Left renal pelvis (tissue), 4 donors: ENCODE data around the gene TRPT1. TPM values are rescaled to one million over a fixed set of nuclear protein-coding genes. Genes with fewer than 3 reads are reported as not detected.

Source experiments
- DNase-seq, 4 donors: peaks; one replicate each; pipeline ENCODE4 v3.0.0-alpha.2; 2013; ENCODE audit warnings: low read depth in 4 of 4, low spot score in 3 of 4
- polyA plus RNA-seq, 4 donors: library from polyadenylated mRNA; unstranded; fragments of 120-200 nt; gene quantifications; one replicate each; pipeline ENCODE4 v1.2.1, GENCODE V29; 2013; ENCODE audit not compliant: insufficient read length in 4 of 4

The TRPT1 gene
- polyA plus RNA-seq, 4 donors, result 25.7 to 56.1 (median 40.1) TPM

DNA sequence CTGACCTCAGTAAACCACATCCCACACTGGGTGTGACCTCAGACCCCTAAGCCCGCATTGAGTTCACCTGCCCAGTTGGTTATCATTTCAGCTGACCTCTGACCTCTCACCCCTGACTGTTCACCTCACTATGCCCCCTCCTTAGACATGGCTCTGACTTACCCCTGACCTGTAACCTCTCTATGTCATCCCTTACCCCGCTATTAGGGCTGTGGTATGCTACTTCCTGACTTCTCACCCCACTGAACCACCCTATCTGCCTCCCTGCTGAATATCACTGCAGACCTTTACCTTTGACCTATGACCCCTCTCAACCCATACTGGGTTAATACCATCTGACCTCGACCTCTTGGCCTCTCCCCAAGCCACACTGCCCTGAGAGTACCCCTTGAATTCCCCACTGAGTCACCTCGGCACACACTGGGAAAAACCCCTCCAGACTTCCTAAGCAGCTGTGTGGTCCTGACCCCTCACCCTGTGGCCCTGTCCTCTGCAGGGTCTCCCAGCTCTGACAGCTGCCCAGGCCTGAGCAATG, 33.6 kb upstream of the TRPT1 start:
- no peak for DNase-seq

GRCh38 chr11:64258946-64259532, 33.1 kb upstream of the TRPT1 start:
- DNase-seq, result no peak

GRCh38 chr11:64258356-64258755, 32.4 kb upstream of the TRPT1 start:
- DNase-seq, result no peak

DNA sequence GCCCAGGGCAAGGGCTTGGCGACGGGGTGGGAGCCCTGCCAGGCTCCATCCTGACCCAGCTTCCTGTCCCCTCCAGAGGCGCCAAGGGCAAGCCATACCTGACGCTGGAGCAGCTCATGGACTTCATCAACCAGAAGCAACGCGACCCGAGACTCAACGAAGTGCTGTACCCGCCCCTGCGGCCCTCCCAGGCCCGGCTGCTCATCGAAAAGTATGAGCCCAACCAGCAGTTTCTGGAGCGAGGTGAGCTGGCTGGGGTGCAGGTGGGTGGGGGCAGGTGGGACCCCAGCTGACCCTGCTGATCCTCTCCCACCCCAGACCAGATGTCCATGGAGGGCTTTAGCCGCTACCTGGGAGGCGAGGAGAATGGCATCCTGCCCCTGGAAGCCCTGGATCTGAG, 30.3 kb upstream of the TRPT1 start:
- no peak for DNase-seq

- DNase-seq, result no peak
Measured at GRCh38 chr11:64255135-64256128, 29.4 kb upstream of the TRPT1 start.

GRCh38 chr11:64254326-64254725, 28.3 kb upstream of the TRPT1 start:
- no peak for DNase-seq

- no peak for DNase-seq
Measured at GRCh38 chr11:64253481-64253880, 27.5 kb upstream of the TRPT1 start.

DNA sequence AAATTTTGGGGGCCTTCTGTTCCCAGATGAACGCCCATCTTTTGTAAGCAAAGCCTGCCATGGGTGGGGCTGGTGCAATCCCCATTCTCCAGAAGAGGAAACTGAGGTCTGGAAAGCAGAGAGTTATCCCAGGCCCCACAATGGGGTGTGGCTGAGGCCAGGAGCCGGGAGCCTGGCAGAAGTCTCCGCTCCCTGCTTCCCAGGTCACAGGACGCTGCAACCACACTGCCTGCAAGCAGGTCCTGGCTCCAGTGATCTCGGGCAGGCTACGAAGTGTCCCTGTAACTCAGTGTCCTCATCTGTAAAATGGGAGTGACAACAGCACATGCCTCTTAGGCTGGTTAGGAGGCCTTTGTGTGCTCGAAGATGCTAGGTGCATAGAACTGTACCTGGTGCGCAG, 27.1 kb upstream of the TRPT1 start:
- no peak for DNase-seq

- no peak for DNase-seq
Measured at GRCh38 chr11:64252003-64252872, 26.3 kb upstream of the TRPT1 start.

GRCh38 chr11:64251753-64252002, 25.7 kb upstream of the TRPT1 start:
- DNase-seq, result no peak

DNA sequence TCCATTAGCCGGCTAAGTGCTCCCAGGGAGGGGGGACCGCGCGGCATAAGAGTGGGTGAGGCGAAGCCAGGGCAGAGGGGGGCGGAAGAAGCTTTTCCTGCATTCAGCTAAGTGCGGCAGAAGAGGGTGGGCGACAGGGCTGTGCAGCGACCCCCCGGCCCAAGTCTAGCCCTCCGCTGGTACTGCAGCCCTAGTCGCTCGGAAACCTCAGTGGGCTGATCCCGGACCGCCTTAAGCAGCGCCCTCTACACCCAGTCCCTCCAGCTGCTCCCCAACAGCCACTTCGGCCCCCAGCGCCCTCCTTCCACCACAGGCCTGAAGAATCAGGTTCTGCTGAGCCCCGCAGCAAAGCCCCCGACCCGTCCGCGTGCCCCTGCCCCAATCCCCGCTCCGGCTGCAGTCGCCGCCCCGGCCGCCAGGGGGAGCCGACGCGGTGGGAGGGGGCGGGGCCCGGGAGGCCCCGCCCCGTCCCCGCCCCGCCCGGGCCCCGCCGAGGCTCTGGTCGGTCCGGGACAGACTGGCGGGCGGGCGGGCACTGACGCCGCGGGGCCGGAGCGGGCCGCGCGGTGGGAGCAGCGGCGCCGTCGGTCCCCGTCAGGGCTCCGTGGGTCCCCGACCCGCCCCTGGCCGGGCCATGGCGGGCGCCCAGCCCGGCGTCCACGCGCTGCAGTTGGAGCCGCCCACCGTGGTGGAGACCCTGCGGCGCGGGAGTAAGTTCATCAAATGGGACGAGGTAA, 25.2 kb upstream of the TRPT1 start, which contains the start of gene PLCB3:
Gene PLCB3 (plus strand): TSS at position 515 of the 737 bp plus-strand sequence. CDS start 120 bp downstream, at position 635.
- DNase-seq, result no peak

DNA sequence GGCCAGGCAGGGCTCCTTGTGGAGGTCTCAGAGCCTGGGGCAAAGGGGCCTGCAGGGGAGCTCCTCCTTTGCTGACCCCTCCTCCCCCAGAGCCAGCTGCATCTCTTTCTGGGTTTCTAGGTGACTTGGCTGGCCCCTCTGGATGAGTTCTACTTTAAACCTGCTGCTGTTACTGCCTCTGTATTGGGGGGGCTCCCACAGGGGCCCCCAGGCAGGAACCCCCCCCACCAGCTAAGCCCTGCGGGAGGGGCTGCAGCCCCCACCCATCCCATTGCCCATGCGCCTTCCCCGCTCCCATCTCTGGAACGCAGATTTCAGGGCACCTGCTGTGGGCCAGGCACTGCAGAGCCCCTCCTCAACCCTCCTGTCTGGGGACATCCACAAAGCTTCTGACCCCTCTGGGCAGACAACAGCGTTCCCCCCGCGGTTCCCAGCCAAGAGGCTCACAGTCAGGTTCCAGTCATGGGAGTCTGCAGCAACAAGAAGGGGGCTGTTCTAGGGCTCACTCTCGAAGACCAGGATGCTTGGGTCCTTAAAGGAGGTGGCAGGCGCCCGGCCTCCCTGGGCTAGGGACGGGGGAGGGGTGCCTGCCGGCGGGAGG, 24.5 kb upstream of the TRPT1 start:
- DNase-seq, result no peak

- no peak for DNase-seq
Measured at GRCh38 chr11:64249563-64250414, 23.8 kb upstream of the TRPT1 start.

DNA sequence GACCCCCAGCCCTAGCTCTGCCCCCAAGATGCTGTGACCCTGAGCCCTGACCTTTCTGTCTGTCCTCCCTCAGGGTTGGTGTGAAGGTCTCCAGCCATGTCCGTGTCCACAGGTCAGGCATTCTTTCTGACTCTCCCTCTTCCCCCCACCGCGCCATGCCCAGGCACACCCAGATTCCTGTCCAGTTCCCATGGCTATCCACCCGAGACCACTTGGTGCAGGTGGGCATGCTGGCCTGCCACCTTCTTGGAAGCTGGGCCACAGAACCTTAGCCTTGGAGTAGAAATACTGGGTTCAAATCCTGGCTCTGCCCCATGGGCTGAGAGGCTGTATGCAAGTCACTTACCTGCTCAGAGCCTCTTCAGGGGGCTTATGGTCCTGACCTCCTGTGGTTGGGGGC, 23.1 kb upstream of the TRPT1 start:
- no peak for DNase-seq

- DNase-seq, result no peak
Measured at GRCh38 chr11:64248578-64248977, 22.6 kb upstream of the TRPT1 start.

GRCh38 chr11:64247729-64248531, 21.9 kb upstream of the TRPT1 start:
- no peak for DNase-seq

DNA sequence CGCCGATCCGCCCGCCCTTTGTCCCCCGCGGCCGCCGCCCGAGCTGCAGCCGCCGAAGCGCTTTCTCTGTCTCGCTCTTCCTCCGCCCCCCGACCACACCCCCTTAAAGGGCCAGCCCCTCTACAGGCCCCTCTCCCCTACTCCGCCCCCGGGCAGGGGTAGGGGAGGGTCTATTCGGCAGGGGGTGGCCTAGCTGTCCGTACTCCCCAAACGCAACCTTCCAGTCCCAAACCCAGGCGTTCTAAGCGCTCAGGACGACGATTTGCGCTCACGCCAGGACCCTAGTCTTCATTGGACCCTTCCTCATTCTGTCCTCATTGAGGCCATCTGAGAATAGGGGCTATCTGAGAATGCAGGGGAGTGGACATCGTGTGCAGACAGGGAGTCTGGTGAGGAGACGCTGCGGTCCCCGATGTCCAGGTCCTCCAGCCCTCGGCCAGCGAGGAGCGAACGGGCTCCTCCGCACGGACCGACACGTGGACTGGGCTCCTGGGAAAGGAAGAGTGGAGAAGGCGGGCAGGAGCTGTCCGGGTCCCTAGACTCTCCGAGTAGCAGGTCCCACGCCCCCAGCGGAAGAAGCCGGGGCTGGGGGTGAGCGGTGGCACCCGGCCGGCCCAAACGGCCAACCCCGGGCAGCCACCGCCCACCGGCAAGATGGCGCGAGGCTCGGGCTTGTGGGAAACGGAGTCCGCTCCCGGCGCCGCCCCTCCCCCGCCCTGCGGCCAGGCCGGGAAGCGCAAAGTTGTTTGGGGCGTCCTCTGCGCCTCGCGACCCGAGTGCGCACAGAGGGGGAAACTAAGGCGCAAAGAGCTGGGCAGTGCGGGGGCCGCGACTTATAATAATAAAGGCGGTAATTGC, 21.1 kb upstream of the TRPT1 start, which contains the start of gene PPP1R14B:
Gene PPP1R14B (minus strand): TSS at position 73 of the 858 bp plus-strand sequence. CDS start 270 bp downstream, outside the sequence.
- DNase-seq, result no peak
